ENCODE measurements around the gene FAM25A.

Gene FAM25A

GRCh38 chr10:87053577-87054181 lies 33.6 kb downstream of the FAM25A start:
- no peak overlapping the region for H3K4me3 ChIP-seq (ENCODE audit: low read depth, low read length, poor library complexity, severe bottlenecking)
- no peak overlapping the region for H3K27ac ChIP-seq (ENCODE audit: low read depth, low read length, poor library complexity, severe bottlenecking)
- no peaks in the 10 kb centered on the region for H3F3A ChIP-seq (ENCODE audit: insufficient read depth, low read length)
- no peak overlapping the region for H3K4me2 ChIP-seq (ENCODE audit: low read length)
- H3K4me1 ChIP-seq (ENCODE audit: insufficient read depth, low read length, severe bottlenecking): no peaks in the 10 kb centered on the region
- no peaks in the 10 kb centered on the region for H3K27me3 ChIP-seq (ENCODE audit: insufficient read depth, low read length)
- no peaks in the 10 kb centered on the region for H3K9me2 ChIP-seq (ENCODE audit: low read depth, low read length)
- H4K20me1 ChIP-seq (ENCODE audit: insufficient read depth, low read length): no peaks in the 10 kb centered on the region
- no peak overlapping the region for H2AFZ ChIP-seq (ENCODE audit: low read length)
- no peak for TF ChIP-seq CTCF (IDR thresholded peaks at IDR 0.05; ENCODE audit: low read length)
- TF ChIP-seq EZH2 (IDR thresholded peaks at IDR 0.05; ENCODE audit: borderline replicate concordance, low read length): no peak
- no peaks in the 10 kb centered on the region for H3K79me2 ChIP-seq (ENCODE audit: insufficient read depth, low read length)
- no peaks in the 10 kb centered on the region for H3K9me3 ChIP-seq (ENCODE audit: low read length)
- H3K36me3 ChIP-seq (ENCODE audit: insufficient read depth, low read length): peaks cover 80% of the 10 kb centered on the region
- no peak overlapping the region for H3K9ac ChIP-seq (ENCODE audit: low read length)

GRCh38 chr10:87054373-87055295 lies 34.5 kb downstream of the FAM25A start:
- Histone ChIP-seq H3K9me2 (ENCODE audit: low read depth, low read length) (no peaks in the 10 kb centered on the region), H3K9me3 (ENCODE audit: low read length) (no peaks in the 10 kb centered on the region), H3K27ac (ENCODE audit: low read depth, low read length, poor library complexity, severe bottlenecking) (no peak overlapping the region), H4K20me1 (ENCODE audit: insufficient read depth, low read length) (no peaks in the 10 kb centered on the region), H3F3A (ENCODE audit: insufficient read depth, low read length) (no peaks in the 10 kb centered on the region), H3K9ac (ENCODE audit: low read length) (no peak overlapping the region), H3K4me2 (ENCODE audit: low read length) (no peak overlapping the region), H3K79me2 (ENCODE audit: insufficient read depth, low read length) (no peaks in the 10 kb centered on the region), H3K36me3 (ENCODE audit: insufficient read depth, low read length) (peaks cover 82% of the 10 kb centered on the region), H3K4me1 (ENCODE audit: insufficient read depth, low read length, severe bottlenecking) (no peaks in the 10 kb centered on the region), H3K27me3 (ENCODE audit: insufficient read depth, low read length) (no peaks in the 10 kb centered on the region), H3K4me3 (ENCODE audit: low read depth, low read length, poor library complexity, severe bottlenecking) (no peak overlapping the region), H2AFZ (ENCODE audit: low read length) (no peak overlapping the region)
- TF ChIP-seq EZH2 (IDR thresholded peaks at IDR 0.05; ENCODE audit: borderline replicate concordance, low read length) (no peak), CTCF (IDR thresholded peaks at IDR 0.05; ENCODE audit: low read length) (no peak)

GRCh38 chr10:87058171-87058570 lies 38.1 kb downstream of the FAM25A start:
- H2AFZ ChIP-seq (ENCODE audit: low read length): no peak overlapping the region
- no peak overlapping the region for H3K4me3 ChIP-seq (ENCODE audit: low read depth, low read length, poor library complexity, severe bottlenecking)
- no peak overlapping the region for H3K9ac ChIP-seq (ENCODE audit: low read length)
- H3K36me3 ChIP-seq (ENCODE audit: insufficient read depth, low read length): peaks cover 94% of the 10 kb centered on the region
- H3K4me1 ChIP-seq (ENCODE audit: insufficient read depth, low read length, severe bottlenecking): no peaks in the 10 kb centered on the region
- H3K79me2 ChIP-seq (ENCODE audit: insufficient read depth, low read length): no peaks in the 10 kb centered on the region
- no peaks in the 10 kb centered on the region for H3K9me3 ChIP-seq (ENCODE audit: low read length)
- no peaks in the 10 kb centered on the region for H3F3A ChIP-seq (ENCODE audit: insufficient read depth, low read length)
- H3K27ac ChIP-seq (ENCODE audit: low read depth, low read length, poor library complexity, severe bottlenecking): no peak overlapping the region
- no peak overlapping the region for H3K4me2 ChIP-seq (ENCODE audit: low read length)
- H3K9me2 ChIP-seq (ENCODE audit: low read depth, low read length): no peaks in the 10 kb centered on the region
- H3K27me3 ChIP-seq (ENCODE audit: insufficient read depth, low read length): no peaks in the 10 kb centered on the region
- H4K20me1 ChIP-seq (ENCODE audit: insufficient read depth, low read length): no peaks in the 10 kb centered on the region
- no peak for TF ChIP-seq CTCF (IDR thresholded peaks at IDR 0.05; ENCODE audit: low read length)
- no peak for TF ChIP-seq EZH2 (IDR thresholded peaks at IDR 0.05; ENCODE audit: borderline replicate concordance, low read length)

All from OCI-LY1 (cell line).